GM12878 (cell line): ENCODE results near the gene NRP2. TPM values are rescaled to one million over a fixed set of nuclear protein-coding genes. Genes with fewer than 3 reads are reported as not detected.

Source experiments
- ATAC-seq: fragments of 200-7000 bp; cut with Tn5 transposase; 3 replicates; pipeline ENCODE4 v1.9.1; 2020; ENCODE audit warnings: mild to moderate bottlenecking, moderate library complexity
- BruUV-seq: library from RNA; stranded (reverse); fragments of 400-500 nt; replicated peaks from 2 replicates; lab custom pipeline; 2021; lab: Mats Ljungman, UMichigan
- CTCF ChIA-PET: fragments of 300-600 bp; sonication (Branson Sonifier 250); formaldehyde crosslinking; extraction: SDS; loops from one replicate; lab custom pipeline; 2021; ENCODE audit warnings: inconsistent platforms; lab: Yijun Ruan, JAX
- POLR2A ChIA-PET: fragments of 350-600 bp; formaldehyde crosslinking; extraction: SDS; loops from one replicate; lab custom pipeline; 2021; ENCODE audit warnings: inconsistent platforms; lab: Charles Lee
- RAD21 ChIA-PET: fragments of 300-600 bp; sonication (Branson Sonifier 250); formaldehyde crosslinking; loops from one replicate; lab custom pipeline; 2023; ENCODE audit warnings: antibody characterized with exemption; ENCODE audit not compliant: unreplicated experiment; lab: Charles Lee
- SMC1A ChIA-PET: fragments of 300-600 bp; sonication (Branson Sonifier 250); formaldehyde crosslinking; loops from one replicate; lab custom pipeline; 2023; ENCODE audit not compliant: unreplicated experiment, uncharacterized antibody; lab: Charles Lee
- DNase-seq: peaks from one replicate; pipeline ENCODE4 v3.0.0-alpha.2; 2011; ENCODE audit warnings: low read depth, low spot score
- FAIRE-seq: peaks from 3 replicates; lab custom pipeline; 2011; peaks lifted over from hg19 to GRCh38; lab: Jason Lieb, UNC
- H2AFZ ChIP-seq: 2 replicates; pipeline ENCODE4 v1.6.0; 2011; ENCODE audit warnings: low read depth, low read length, control low read depth; ENCODE audit not compliant: control insufficient read depth
- H3K27ac ChIP-seq: 2 replicates; pipeline ENCODE4 v1.5.1; 2011; ENCODE audit warnings: control low read depth; ENCODE audit not compliant: control insufficient read depth, insufficient read depth
- H3K27me3 ChIP-seq, 2 experiments: replicated peaks in 1 of 2; 2 replicates each; pipeline versions ENCODE4 v1.6.0 to v1.6.1; 2011; ENCODE audit warnings: low read length in 1 of 2; ENCODE audit not compliant: control insufficient read depth in 2 of 2, insufficient read depth in 2 of 2
- H3K36me3 ChIP-seq, 2 experiments: 2 replicates each; pipeline ENCODE4 v1.5.1; 2011; ENCODE audit warnings: low read length in 1 of 2; ENCODE audit not compliant: control insufficient read depth in 2 of 2, insufficient read depth in 2 of 2
- H3K4me1 ChIP-seq: 2 replicates; pipeline ENCODE4 v1.6.1; 2011; ENCODE audit warnings: mild to moderate bottlenecking, low read length, moderate library complexity, mixed read lengths; ENCODE audit not compliant: control insufficient read depth, insufficient read depth
- H3K4me2 ChIP-seq: 2 replicates; pipeline ENCODE4 v1.6.0; 2011; ENCODE audit warnings: control low read depth; ENCODE audit not compliant: control insufficient read depth, insufficient read depth
- H3K4me3 ChIP-seq: fragments of 200-600 bp; sonication (generic); 2 replicates; pipeline ENCODE4 v1.5.1; 2016
- H3K79me2 ChIP-seq: 2 replicates; pipeline ENCODE4 v1.6.0; 2011; ENCODE audit warnings: low read length; ENCODE audit not compliant: control insufficient read depth, insufficient read depth
- H3K9ac ChIP-seq: 2 replicates; pipeline ENCODE4 v1.8.0; 2011; ENCODE audit warnings: low read length, control low read depth, mixed read lengths; ENCODE audit not compliant: control insufficient read depth, insufficient read depth
- H3K9me3 ChIP-seq: replicated peaks from 3 replicates; pipeline ENCODE4 v1.5.1; 2011; ENCODE audit warnings: mild to moderate bottlenecking, low read length; ENCODE audit not compliant: control insufficient read depth, insufficient read depth
- H4K20me1 ChIP-seq: 2 replicates; pipeline ENCODE4 v1.6.0; 2011; ENCODE audit not compliant: control insufficient read depth, insufficient read depth
- MEF2A ChIP-seq: IDR thresholded peaks from 2 replicates; pipeline ENCODE4 v1.6.1; 2011; ENCODE audit warnings: low read depth, mild to moderate bottlenecking, low read length, moderate library complexity; ENCODE audit not compliant: insufficient read depth
- NFIC ChIP-seq: IDR thresholded peaks from 2 replicates; pipeline ENCODE4 v1.6.1; 2012; ENCODE audit warnings: low read depth, mild to moderate bottlenecking, inconsistent platforms, low read length, moderate library complexity
- POU2F2 ChIP-seq: IDR thresholded peaks from 3 replicates; pipeline ENCODE4 v1.6.1; 2011; ENCODE audit warnings: low read depth, mild to moderate bottlenecking, low read length, borderline replicate concordance
- RCOR1 ChIP-seq: conservative IDR thresholded peaks from 2 replicates; pipeline ENCODE4 v1.6.1; 2012; ENCODE audit warnings: low read depth, low read length, improper control_type of control experiment
- WGBS: methylation state at CpG from one replicate; pipeline ENCODE4 v1.1.6; 2016; ENCODE audit warnings: low lambda C conversion rate; ENCODE audit not compliant: insufficient replicate concordance, insufficient coverage; ENCODE audit errors: missing lambda C conversion rate; 5-methylcytosine and 5-hydroxymethylcytosine counted together
- in situ Hi-C: fragments of 300-500 bp; cut with MboI; formaldehyde crosslinking; loops from 9 replicates; pipeline ENCODE4 v1.14.3; 2018; ENCODE audit warnings: mixed read lengths
- intact Hi-C: fragments of 100-400 bp; cut with micrococcal nuclease; formaldehyde crosslinking; loops from one replicate; pipeline ENCODE4 v1.14.2; 2022; ENCODE audit not compliant: unreplicated experiment
- polyA plus RNA-seq, 11 experiments: library from polyadenylated mRNA; depleted of rRNA in 4 of 11; unstranded in 6 of 11; stranded (reverse) in 5 of 11; fragments of >200 nt; fragmentation: Nextera tagmentation in 4 of 11; fragmentation: Illumina TruSeq in 1 of 11; extraction: Ambion mirVana in 4 of 11; extraction: Trizol in 1 of 11; gene quantifications; 1 replicate in 1 of 11; 2 replicates in 10 of 11; pipeline versions ENCODE4 v1.2.1 to v1.2.3, GENCODE V29; 2011 to 2016; ENCODE audit warnings: inconsistent platforms in 2 of 11, missing spikeins in 2 of 11, low read depth in 1 of 11
- total RNA-seq, 4 experiments: library from RNA; depleted of rRNA in 3 of 4; stranded (reverse); fragments of >200 nt in 3 of 4; fragmentation: Illumina TruSeq in 1 of 4; extraction: Trizol in 1 of 4; gene quantifications; 2 replicates each; pipeline versions ENCODE4 v1.2.1 to v1.2.3, GENCODE V29; 2013 to 2021

Gene NRP2
- total and polyA plus RNA-seq, 10 of the 15 experiments (the other 5 are each of a cell fraction or from before 2014, with no cell fraction given): 0.06 to 1.2 (median 0.46) TPM

GRCh38 chr2:205771666-205772065 lies 89.4 kb downstream of the NRP2 start (continued):
- TF ChIP-seq POU2F2: no peak

- H3K27ac ChIP-seq: no peak overlapping the region
- H3K79me2 ChIP-seq: no peaks in the 10 kb centered on the region
- CTCF ChIA-PET: interaction anchor here (1.7 to 7.2 kb wide), 2 partner anchors 113 to 153 kb away, joined by 3 to 57 read pairs; no protein-coding TSS in a partner anchor
- H3K9me3 ChIP-seq: no peaks in the 10 kb centered on the region
- FAIRE-seq: no peak
- RAD21 ChIA-PET: no interaction called here
- no peaks in the 10 kb centered on the region for H4K20me1 ChIP-seq
- no peak overlapping the region for H2AFZ ChIP-seq
- H3K4me1 ChIP-seq: no peaks in the 10 kb centered on the region
- DNase-seq: no peak
- no peaks in the 10 kb centered on the region for H3K36me3 ChIP-seq
- SMC1A ChIA-PET: interaction anchor here (1.1 to 1.3 kb wide), 2 partner anchors 150 to 151 kb away, joined by 3 read pairs; no protein-coding TSS in a partner anchor
- H3K27me3 ChIP-seq: no peaks in the 10 kb centered on the region; a peak in 1 of 4 replicates
- intact Hi-C loops: no loop called here
- no TSS peak for BruUV-seq
- H3K9ac ChIP-seq: no peak overlapping the region
- H3K4me3 ChIP-seq: no peak overlapping the region
- no peak for ATAC-seq
- POLR2A ChIA-PET: interaction anchor here (0.5 kb wide), 1 partner anchor 25 kb away, joined by 6 read pairs; no protein-coding TSS in a partner anchor
- no peak for TF ChIP-seq MEF2A
- TF ChIP-seq RCOR1: no peak
- TF ChIP-seq POU2F2: no peak
- no peak for TF ChIP-seq NFIC
- TF ChIP-seq, all 136 proteins: peak for 0
- in situ Hi-C loops: loop anchor here (5.0 to 10.0 kb wide), 2 partner anchors 112 to 149 kb away; no protein-coding TSS in a partner anchor
- WGBS: 25% methylated on average over 3 of the region's 3 CpGs
- no peak overlapping the region for H3K4me2 ChIP-seq
These were observed 90.7 kb downstream of the NRP2 start for GRCh38 chr2:205772983-205773382.
